K562 (cell line): ENCODE data around the gene GYS1. TPM values are rescaled to one million over a fixed set of nuclear protein-coding genes. Genes with fewer than 3 reads are reported as not detected.

ENCODE experiments used
- ATAC-seq: fragments of 200-7000 bp; cut with Tn5 transposase; 3 replicates; pipeline ENCODE4 v1.9.1; 2020; ENCODE audit warnings: moderate library complexity
- BruUV-seq: library from RNA; stranded (reverse); fragments of 400-500 nt; replicated peaks from 2 replicates; lab custom pipeline; 2021; lab: Mats Ljungman, UMichigan
- CTCF ChIA-PET: fragments of 300-600 bp; formaldehyde crosslinking; extraction: SDS; loops from one replicate; lab custom pipeline; 2021; ENCODE audit warnings: low intra/inter-chr PET ratio; lab: Yijun Ruan, JAX
- POLR2A ChIA-PET: fragments of 300-600, 350-650 bp; sonication (Branson Sonifier 250); formaldehyde crosslinking; extraction: SDS; loops from one replicate; lab custom pipeline; 2021; ENCODE audit warnings: antibody characterized with exemption, inconsistent platforms; lab: Yijun Ruan, JAX
- DNase-seq, 4 experiments: peaks; one replicate each; pipeline versions ENCODE4 v3.0.0 to v3.0.0-alpha.2; 2011 to 2018; ENCODE audit warnings: low spot score in 3 of 4, mixed read lengths in 3 of 4; ENCODE audit errors: extremely low read depth in 1 of 4
- FAIRE-seq: peaks from 2 replicates; lab custom pipeline; 2011; peaks lifted over from hg19 to GRCh38; lab: Jason Lieb, UNC
- H2AFZ ChIP-seq: 2 replicates; pipeline ENCODE4 v1.6.0; 2011; ENCODE audit warnings: low read depth, low read length, control low read depth, inconsistent platforms
- H3K27ac ChIP-seq: fragments of 200-600 bp; 3 replicates; pipeline ENCODE4 v1.8.0; 2011; ENCODE audit warnings: low read depth, mild to moderate bottlenecking, control low read depth, inconsistent platforms, low read length, moderate library complexity, mixed read lengths; ENCODE audit errors: extremely low read depth
- H3K27me3 ChIP-seq, 2 experiments: fragments of 300-600 bp in 1 of 2; 2 replicates in 1 of 2; 3 replicates in 1 of 2; pipeline versions ENCODE4 v1.6.0 to v1.8.0; 2011; ENCODE audit warnings: inconsistent platforms in 2 of 2, low read length in 2 of 2, mild to moderate bottlenecking in 1 of 2, mixed read lengths in 1 of 2, moderate library complexity in 1 of 2; ENCODE audit not compliant: control insufficient read depth in 2 of 2, insufficient read depth in 2 of 2
- H3K36me3 ChIP-seq: fragments of 300-600 bp; 3 replicates; pipeline ENCODE4 v1.8.0; 2011; ENCODE audit warnings: mild to moderate bottlenecking, low read length, inconsistent platforms; ENCODE audit not compliant: control insufficient read depth, insufficient read depth
- H3K4me1 ChIP-seq, 2 experiments: fragments of 200-600 bp in 1 of 2; replicated peaks in 1 of 2; 2 replicates in 1 of 2; 3 replicates in 1 of 2; pipeline versions ENCODE4 v1.5.1 to v1.8.0; 2011; ENCODE audit warnings: inconsistent platforms in 2 of 2, low read length in 2 of 2, mild to moderate bottlenecking in 1 of 2, mixed read lengths in 1 of 2, moderate library complexity in 1 of 2; ENCODE audit not compliant: control insufficient read depth in 2 of 2, insufficient read depth in 2 of 2
- H3K4me2 ChIP-seq: 2 replicates; pipeline ENCODE4 v1.6.1; 2011; ENCODE audit warnings: low read length, control low read depth, inconsistent platforms, mixed read lengths; ENCODE audit not compliant: insufficient read depth
- H3K4me3 ChIP-seq: fragments of 200-600 bp; sonication (generic), shearing (Covaris generic); 2 replicates; pipeline ENCODE4 v1.5.1; 2016; ENCODE audit warnings: control low read depth, inconsistent platforms
- H3K79me2 ChIP-seq: fragments of 200-600 bp; 3 replicates; pipeline ENCODE4 v1.8.0; 2011; ENCODE audit warnings: low read length, inconsistent platforms; ENCODE audit not compliant: control insufficient read depth, insufficient read depth
- H3K9ac ChIP-seq, 2 experiments: 2 replicates each; pipeline versions ENCODE4 v1.6.0 to v1.6.1; 2011; ENCODE audit warnings: low read depth in 2 of 2, low read length in 2 of 2, control low read depth in 1 of 2, inconsistent platforms in 1 of 2, mild to moderate bottlenecking in 1 of 2, mixed read lengths in 1 of 2; ENCODE audit not compliant: insufficient read depth in 1 of 2
- H3K9me1 ChIP-seq: one replicate; pipeline ENCODE4 v1.6.0; 2011; ENCODE audit warnings: inconsistent platforms, mild to moderate bottlenecking, low read length, moderate library complexity; ENCODE audit not compliant: control insufficient read depth, insufficient read depth
- H3K9me3 ChIP-seq: replicated peaks from 2 replicates; pipeline ENCODE4 v1.5.1; 2011; ENCODE audit warnings: low read depth, low read length, inconsistent platforms; ENCODE audit not compliant: control insufficient read depth, insufficient read depth
- H4K20me1 ChIP-seq: replicated peaks from 2 replicates; pipeline ENCODE4 v1.6.1; 2011; ENCODE audit warnings: low read length, inconsistent platforms, mixed read lengths; ENCODE audit not compliant: control insufficient read depth, insufficient read depth
- ESRRB ChIP-seq: fragments of 250-450 bp; sonication (Bioruptor Pico); IDR thresholded peaks from 2 replicates; pipeline ENCODE4 v1.5.0; 2020; ENCODE audit warnings: mild to moderate bottlenecking, moderate library complexity, borderline replicate concordance
- NBN ChIP-seq: fragments of 450-650 bp; IDR thresholded peaks from 2 replicates; pipeline ENCODE4 v1.6.1; 2016; ENCODE audit warnings: low read depth, mild to moderate bottlenecking
- RUNX1 ChIP-seq: sonication (generic); IDR thresholded peaks from 2 replicates; pipeline ENCODE4 v1.6.1; 2016; ENCODE audit warnings: antibody characterized with exemption, low read depth
- WGBS: fragments of 100-300 bp; shearing (Covaris generic); methylation state at CpG from one replicate; pipeline ENCODE4 v1.1.6; 2016; ENCODE audit warnings: low coverage, mixed read lengths; ENCODE audit not compliant: insufficient coverage; ENCODE audit errors: missing lambda C conversion rate; 5-methylcytosine and 5-hydroxymethylcytosine counted together
- in situ Hi-C: fragments of 300-500 bp; cut with MboI; formaldehyde crosslinking; loops from 4 replicates; pipeline ENCODE4 v1.15.0; 2018; ENCODE audit warnings: inconsistent platforms, mixed read lengths
- intact Hi-C: fragments of 100-400 bp; cut with micrococcal nuclease; formaldehyde crosslinking; loops from 2 replicates; pipeline ENCODE4 v1.14.2; 2022
- polyA plus RNA-seq, 8 experiments: library from polyadenylated mRNA; depleted of rRNA in 4 of 8; stranded (reverse) in 5 of 8; unstranded in 3 of 8; fragments of >200 nt; fragmentation: Nextera tagmentation in 2 of 8; fragmentation: Illumina TruSeq in 1 of 8; extraction: Ambion mirVana in 2 of 8; extraction: Trizol in 1 of 8; gene quantifications; 2 replicates each; pipeline versions ENCODE4 v1.2.1 to v1.2.3, GENCODE V29; 2011 to 2014; ENCODE audit warnings: inconsistent platforms in 1 of 8, missing spikeins in 1 of 8
- total RNA-seq, 7 experiments: library from RNA; depleted of rRNA in 6 of 7; stranded (reverse); fragments of >200 nt in 6 of 7; fragmentation: Illumina TruSeq in 2 of 7; extraction: Trizol in 2 of 7; gene quantifications; 2 replicates each; pipeline versions ENCODE4 v1.2.1 to v1.2.3, GENCODE V29; 2011 to 2021; ENCODE audit warnings: low replicate concordance in 1 of 7
- TF ChIP-seq, protein P1 (sequence below): fragments of 450-650 bp; IDR thresholded peaks from 2 replicates; pipeline ENCODE4 v1.6.1; 2016; ENCODE audit warnings: borderline replicate concordance
- TF ChIP-seq, protein P2 (sequence below): sonication (generic); formaldehyde crosslinking; IDR thresholded peaks from 2 replicates; pipeline ENCODE4 v1.8.0; 2023; ENCODE audit warnings: missing genetic modification reagents, mild to moderate bottlenecking, borderline replicate concordance
- TF ChIP-seq, protein P3 (sequence below): fragments of 250-450 bp; sonication (Bioruptor Pico); IDR thresholded peaks from 2 replicates; pipeline ENCODE4 v1.4.0; 2020; ENCODE audit warnings: mild to moderate bottlenecking, moderate library complexity

The GYS1 gene
- total and polyA plus RNA-seq, 9 of the 15 experiments (the other 6 are each of a cell fraction or from before 2014, with no cell fraction given): 1.9 to 31.1 (median 15.2) TPM

DNA sequence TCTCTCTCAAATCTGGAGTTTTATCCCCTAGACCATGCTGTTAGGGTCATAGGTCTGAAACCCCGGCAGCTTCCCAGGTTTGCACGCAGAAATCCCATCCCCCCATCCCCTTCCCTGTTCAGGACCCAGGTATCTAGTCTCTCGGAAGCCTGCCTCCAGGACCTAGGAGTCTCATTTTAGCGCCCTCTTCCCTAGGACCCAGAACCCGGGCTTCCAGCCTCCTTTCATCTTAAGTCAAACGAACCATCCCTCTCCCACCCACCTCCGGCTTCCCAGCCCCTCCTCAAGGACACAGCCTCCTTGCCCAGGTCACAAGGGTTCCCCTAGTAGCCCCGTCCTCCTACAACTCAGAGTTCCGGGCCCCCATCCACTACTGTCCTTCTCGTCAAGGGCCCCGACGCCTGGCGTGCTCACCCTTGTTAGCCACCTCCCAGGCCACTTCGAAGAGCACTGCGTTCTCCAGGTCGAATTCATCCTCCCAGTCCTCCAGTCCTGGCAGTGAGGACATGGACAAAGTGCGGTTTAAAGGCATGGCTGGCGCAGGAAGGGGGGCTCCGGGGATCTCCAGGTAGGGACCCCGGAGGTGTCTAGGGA is 431 bp downstream of the GYS1 start (continued):
- TF ChIP-seq, protein P1, sequence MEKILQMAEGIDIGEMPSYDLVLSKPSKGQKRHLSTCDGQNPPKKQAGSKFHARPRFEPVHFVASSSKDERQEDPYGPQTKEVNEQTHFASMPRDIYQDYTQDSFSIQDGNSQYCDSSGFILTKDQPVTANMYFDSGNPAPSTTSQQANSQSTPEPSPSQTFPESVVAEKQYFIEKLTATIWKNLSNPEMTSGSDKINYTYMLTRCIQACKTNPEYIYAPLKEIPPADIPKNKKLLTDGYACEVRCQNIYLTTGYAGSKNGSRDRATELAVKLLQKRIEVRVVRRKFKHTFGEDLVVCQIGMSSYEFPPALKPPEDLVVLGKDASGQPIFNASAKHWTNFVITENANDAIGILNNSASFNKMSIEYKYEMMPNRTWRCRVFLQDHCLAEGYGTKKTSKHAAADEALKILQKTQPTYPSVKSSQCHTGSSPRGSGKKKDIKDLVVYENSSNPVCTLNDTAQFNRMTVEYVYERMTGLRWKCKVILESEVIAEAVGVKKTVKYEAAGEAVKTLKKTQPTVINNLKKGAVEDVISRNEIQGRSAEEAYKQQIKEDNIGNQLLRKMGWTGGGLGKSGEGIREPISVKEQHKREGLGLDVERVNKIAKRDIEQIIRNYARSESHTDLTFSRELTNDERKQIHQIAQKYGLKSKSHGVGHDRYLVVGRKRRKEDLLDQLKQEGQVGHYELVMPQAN: peak; percentile 45

DNA sequence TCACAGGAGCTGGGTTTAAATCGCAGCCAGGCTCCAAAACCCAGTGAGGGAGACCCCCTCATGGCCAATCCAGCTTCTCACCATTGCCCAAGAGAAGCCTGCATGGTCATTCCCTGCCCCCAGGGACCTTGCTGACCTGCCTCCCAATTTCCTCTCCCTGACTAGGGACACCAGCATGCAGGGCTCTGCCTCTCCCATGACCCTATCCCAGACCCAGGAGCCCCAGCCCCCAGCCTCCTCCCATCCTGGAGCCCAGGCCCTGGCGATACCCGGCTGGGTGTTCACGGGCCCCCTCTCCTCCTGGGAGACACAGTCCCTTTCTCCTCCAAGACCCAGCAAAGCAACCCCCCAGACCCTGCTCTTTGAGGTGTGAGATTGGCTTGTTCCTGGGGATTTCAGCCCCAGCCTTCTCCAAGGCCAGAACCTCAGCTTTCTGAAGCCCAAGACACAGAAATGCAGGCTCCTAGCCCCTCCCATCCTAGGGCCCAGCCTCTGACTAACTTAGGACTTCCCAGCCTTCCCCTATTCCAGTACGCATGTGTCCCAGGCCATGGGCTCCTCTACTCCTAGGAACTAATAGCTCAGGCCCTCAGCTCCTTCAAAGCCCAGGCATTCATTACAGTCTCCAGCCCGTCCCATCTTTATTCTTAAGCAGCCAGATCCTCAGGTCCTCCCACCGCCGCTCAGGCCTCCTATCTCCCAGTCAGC is 1.1 kb downstream of the GYS1 start:
- POLR2A ChIA-PET: interaction anchor here (0.7 to 3.0 kb wide), 6 partner anchors 13 to 120 kb away, joined by 3 to 42 read pairs (median 4); partner anchors contain the start of genes FTL and PPP1R15A
- CTCF ChIA-PET: no interaction called here
- FAIRE-seq: peak; percentile 79
- intact Hi-C loops (loop anchor here (10.0 kb wide), 2 partner anchors 163 to 233 kb away; partner anchors contain the start of genes HRC and TRPM4), in situ Hi-C loops (no loop called here)
- peak; percentile 21 for ATAC-seq
- H3K9ac ChIP-seq: peak overlapping the region; percentile 84 to 94
- H3K4me2 ChIP-seq: peak overlapping the region; percentile 88
- WGBS: 10% methylated on average over 5 of the region's 8 CpGs
- peak overlapping the region; percentile 55 for H2AFZ ChIP-seq
- H4K20me1 ChIP-seq: no peaks in the 10 kb centered on the region
- H3K4me1 ChIP-seq: peaks cover 5 to 33% of the 10 kb centered on the region in 2 experiments; a peak in 4 of 5 replicates
- peak; percentile 44 to 73 (median 52) for DNase-seq
- no peaks in the 10 kb centered on the region for H3K27me3 ChIP-seq
- peak overlapping the region; percentile 73 for H3K27ac ChIP-seq
- no peaks in the 10 kb centered on the region for H3K9me3 ChIP-seq
- H3K9me1 ChIP-seq: no peaks in the 10 kb centered on the region
- peaks cover 42% of the 10 kb centered on the region for H3K36me3 ChIP-seq
- H3K4me3 ChIP-seq: peak overlapping the region; percentile 87
- peaks cover 63% of the 10 kb centered on the region for H3K79me2 ChIP-seq
- no TSS peak for BruUV-seq
- TF ChIP-seq ESRRB (CRISPR knock-in tag) (no peak), RUNX1 (no peak), NBN (no peak)
- TF ChIP-seq, protein P2, sequence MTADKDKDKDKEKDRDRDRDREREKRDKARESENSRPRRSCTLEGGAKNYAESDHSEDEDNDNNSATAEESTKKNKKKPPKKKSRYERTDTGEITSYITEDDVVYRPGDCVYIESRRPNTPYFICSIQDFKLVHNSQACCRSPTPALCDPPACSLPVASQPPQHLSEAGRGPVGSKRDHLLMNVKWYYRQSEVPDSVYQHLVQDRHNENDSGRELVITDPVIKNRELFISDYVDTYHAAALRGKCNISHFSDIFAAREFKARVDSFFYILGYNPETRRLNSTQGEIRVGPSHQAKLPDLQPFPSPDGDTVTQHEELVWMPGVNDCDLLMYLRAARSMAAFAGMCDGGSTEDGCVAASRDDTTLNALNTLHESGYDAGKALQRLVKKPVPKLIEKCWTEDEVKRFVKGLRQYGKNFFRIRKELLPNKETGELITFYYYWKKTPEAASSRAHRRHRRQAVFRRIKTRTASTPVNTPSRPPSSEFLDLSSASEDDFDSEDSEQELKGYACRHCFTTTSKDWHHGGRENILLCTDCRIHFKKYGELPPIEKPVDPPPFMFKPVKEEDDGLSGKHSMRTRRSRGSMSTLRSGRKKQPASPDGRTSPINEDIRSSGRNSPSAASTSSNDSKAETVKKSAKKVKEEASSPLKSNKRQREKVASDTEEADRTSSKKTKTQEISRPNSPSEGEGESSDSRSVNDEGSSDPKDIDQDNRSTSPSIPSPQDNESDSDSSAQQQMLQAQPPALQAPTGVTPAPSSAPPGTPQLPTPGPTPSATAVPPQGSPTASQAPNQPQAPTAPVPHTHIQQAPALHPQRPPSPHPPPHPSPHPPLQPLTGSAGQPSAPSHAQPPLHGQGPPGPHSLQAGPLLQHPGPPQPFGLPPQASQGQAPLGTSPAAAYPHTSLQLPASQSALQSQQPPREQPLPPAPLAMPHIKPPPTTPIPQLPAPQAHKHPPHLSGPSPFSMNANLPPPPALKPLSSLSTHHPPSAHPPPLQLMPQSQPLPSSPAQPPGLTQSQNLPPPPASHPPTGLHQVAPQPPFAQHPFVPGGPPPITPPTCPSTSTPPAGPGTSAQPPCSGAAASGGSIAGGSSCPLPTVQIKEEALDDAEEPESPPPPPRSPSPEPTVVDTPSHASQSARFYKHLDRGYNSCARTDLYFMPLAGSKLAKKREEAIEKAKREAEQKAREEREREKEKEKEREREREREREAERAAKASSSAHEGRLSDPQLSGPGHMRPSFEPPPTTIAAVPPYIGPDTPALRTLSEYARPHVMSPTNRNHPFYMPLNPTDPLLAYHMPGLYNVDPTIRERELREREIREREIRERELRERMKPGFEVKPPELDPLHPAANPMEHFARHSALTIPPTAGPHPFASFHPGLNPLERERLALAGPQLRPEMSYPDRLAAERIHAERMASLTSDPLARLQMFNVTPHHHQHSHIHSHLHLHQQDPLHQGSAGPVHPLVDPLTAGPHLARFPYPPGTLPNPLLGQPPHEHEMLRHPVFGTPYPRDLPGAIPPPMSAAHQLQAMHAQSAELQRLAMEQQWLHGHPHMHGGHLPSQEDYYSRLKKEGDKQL: 0 out of 2 replicates have a peak, but pooled peaks have one; percentile 21
- TF ChIP-seq, protein P3, sequence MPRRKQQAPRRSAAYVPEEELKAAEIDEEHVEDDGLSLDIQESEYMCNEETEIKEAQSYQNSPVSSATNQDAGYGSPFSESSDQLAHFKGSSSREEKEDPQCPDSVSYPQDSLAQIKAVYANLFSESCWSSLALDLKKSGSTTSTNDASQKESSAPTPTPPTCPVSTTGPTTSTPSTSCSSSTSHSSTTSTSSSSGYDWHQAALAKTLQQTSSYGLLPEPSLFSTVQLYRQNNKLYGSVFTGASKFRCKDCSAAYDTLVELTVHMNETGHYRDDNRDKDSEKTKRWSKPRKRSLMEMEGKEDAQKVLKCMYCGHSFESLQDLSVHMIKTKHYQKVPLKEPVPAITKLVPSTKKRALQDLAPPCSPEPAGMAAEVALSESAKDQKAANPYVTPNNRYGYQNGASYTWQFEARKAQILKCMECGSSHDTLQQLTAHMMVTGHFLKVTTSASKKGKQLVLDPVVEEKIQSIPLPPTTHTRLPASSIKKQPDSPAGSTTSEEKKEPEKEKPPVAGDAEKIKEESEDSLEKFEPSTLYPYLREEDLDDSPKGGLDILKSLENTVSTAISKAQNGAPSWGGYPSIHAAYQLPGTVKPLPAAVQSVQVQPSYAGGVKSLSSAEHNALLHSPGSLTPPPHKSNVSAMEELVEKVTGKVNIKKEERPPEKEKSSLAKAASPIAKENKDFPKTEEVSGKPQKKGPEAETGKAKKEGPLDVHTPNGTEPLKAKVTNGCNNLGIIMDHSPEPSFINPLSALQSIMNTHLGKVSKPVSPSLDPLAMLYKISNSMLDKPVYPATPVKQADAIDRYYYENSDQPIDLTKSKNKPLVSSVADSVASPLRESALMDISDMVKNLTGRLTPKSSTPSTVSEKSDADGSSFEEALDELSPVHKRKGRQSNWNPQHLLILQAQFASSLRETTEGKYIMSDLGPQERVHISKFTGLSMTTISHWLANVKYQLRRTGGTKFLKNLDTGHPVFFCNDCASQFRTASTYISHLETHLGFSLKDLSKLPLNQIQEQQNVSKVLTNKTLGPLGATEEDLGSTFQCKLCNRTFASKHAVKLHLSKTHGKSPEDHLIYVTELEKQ (CRISPR knock-in tag): no peak
